Measurements from ENCODE around the gene NUDT4B. TPM values are rescaled to one million over a fixed set of nuclear protein-coding genes. Genes with fewer than 3 reads are reported as not detected.
"Not testable (repeated sequence)": the region's sequence is repeated elsewhere in the genome, so short reads cannot be mapped to it uniquely, and the experiment has no call there.

Gene NUDT4B
- 0.78 and 1.7 TPM in 2 replicates for total RNA-seq (2022)
- Bru-seq, nascent RNA, result not detected
- BruChase-seq, experiment 1, labeled RNA remaining after a 6-hour chase, result not detected
- not detected for BruChase-seq, experiment 2, labeled RNA remaining after a 2-hour chase
- long read RNA-seq, partial matches to known transcripts, result 0 of 3 reads
- long read RNA-seq, other reads (novel, unspliced or antisense), result 0 of 3 reads

GRCh38 chr1:148748563-148749334, at the start of gene NUDT4B:
NUDT4B (plus strand) TSS chr1:148748774; CDS start chr1:148748953, 179 bp downstream.
- H3K36me3 Mint-ChIP-seq (ENCODE audit: insufficient read depth, unreplicated experiment); BruUV-seq (replicated peaks); DNase-seq; H3K4me3 Mint-ChIP-seq (ENCODE audit: low read depth, unreplicated experiment); H3K27me3 Mint-ChIP-seq (ENCODE audit: unreplicated experiment); CTCF ChIA-PET; H3K4me1 Mint-ChIP-seq (ENCODE audit: low read depth, unreplicated experiment); intact Hi-C loops (cut with micrococcal nuclease; ENCODE audit: unreplicated experiment); H3K27ac Mint-ChIP-seq (ENCODE audit: unreplicated experiment); H3K9me3 Mint-ChIP-seq (ENCODE audit: low read depth, unreplicated experiment): not testable (repeated sequence)

- H3K4me1 Mint-ChIP-seq (ENCODE audit: low read depth, unreplicated experiment); H3K27me3 Mint-ChIP-seq (ENCODE audit: unreplicated experiment); DNase-seq; H3K36me3 Mint-ChIP-seq (ENCODE audit: insufficient read depth, unreplicated experiment); H3K4me3 Mint-ChIP-seq (ENCODE audit: low read depth, unreplicated experiment); intact Hi-C loops (cut with micrococcal nuclease; ENCODE audit: unreplicated experiment); BruUV-seq (replicated peaks); CTCF ChIA-PET; H3K27ac Mint-ChIP-seq (ENCODE audit: unreplicated experiment); H3K9me3 Mint-ChIP-seq (ENCODE audit: low read depth, unreplicated experiment): not testable (repeated sequence)
Observed at GRCh38 chr1:148699357-148699756, 49.2 kb upstream of the NUDT4B start.

- intact Hi-C loops (cut with micrococcal nuclease; ENCODE audit: unreplicated experiment); H3K4me3 Mint-ChIP-seq (ENCODE audit: low read depth, unreplicated experiment); H3K4me1 Mint-ChIP-seq (ENCODE audit: low read depth, unreplicated experiment); H3K9me3 Mint-ChIP-seq (ENCODE audit: low read depth, unreplicated experiment); H3K27me3 Mint-ChIP-seq (ENCODE audit: unreplicated experiment); DNase-seq; H3K27ac Mint-ChIP-seq (ENCODE audit: unreplicated experiment); H3K36me3 Mint-ChIP-seq (ENCODE audit: insufficient read depth, unreplicated experiment); CTCF ChIA-PET; BruUV-seq (replicated peaks): not testable (repeated sequence)
Observed at GRCh38 chr1:148702242-148702641, 46.3 kb upstream of the NUDT4B start.

- BruUV-seq (replicated peaks); H3K27ac Mint-ChIP-seq (ENCODE audit: unreplicated experiment); H3K36me3 Mint-ChIP-seq (ENCODE audit: insufficient read depth, unreplicated experiment); H3K4me1 Mint-ChIP-seq (ENCODE audit: low read depth, unreplicated experiment); DNase-seq; H3K27me3 Mint-ChIP-seq (ENCODE audit: unreplicated experiment); H3K9me3 Mint-ChIP-seq (ENCODE audit: low read depth, unreplicated experiment); CTCF ChIA-PET; H3K4me3 Mint-ChIP-seq (ENCODE audit: low read depth, unreplicated experiment); intact Hi-C loops (cut with micrococcal nuclease; ENCODE audit: unreplicated experiment): not testable (repeated sequence)
Observed at GRCh38 chr1:148703973-148704591, 44.5 kb upstream of the NUDT4B start.

- H3K9me3 Mint-ChIP-seq (ENCODE audit: low read depth, unreplicated experiment); BruUV-seq (replicated peaks); intact Hi-C loops (cut with micrococcal nuclease; ENCODE audit: unreplicated experiment); H3K4me3 Mint-ChIP-seq (ENCODE audit: low read depth, unreplicated experiment); H3K27me3 Mint-ChIP-seq (ENCODE audit: unreplicated experiment); H3K36me3 Mint-ChIP-seq (ENCODE audit: insufficient read depth, unreplicated experiment); CTCF ChIA-PET; H3K4me1 Mint-ChIP-seq (ENCODE audit: low read depth, unreplicated experiment); DNase-seq; H3K27ac Mint-ChIP-seq (ENCODE audit: unreplicated experiment): not testable (repeated sequence)
Observed at GRCh38 chr1:148705316-148705948, 43.1 kb upstream of the NUDT4B start.

- BruUV-seq (replicated peaks); H3K27ac Mint-ChIP-seq (ENCODE audit: unreplicated experiment); H3K4me3 Mint-ChIP-seq (ENCODE audit: low read depth, unreplicated experiment); DNase-seq; CTCF ChIA-PET; H3K27me3 Mint-ChIP-seq (ENCODE audit: unreplicated experiment); H3K9me3 Mint-ChIP-seq (ENCODE audit: low read depth, unreplicated experiment); H3K4me1 Mint-ChIP-seq (ENCODE audit: low read depth, unreplicated experiment); H3K36me3 Mint-ChIP-seq (ENCODE audit: insufficient read depth, unreplicated experiment); intact Hi-C loops (cut with micrococcal nuclease; ENCODE audit: unreplicated experiment): not testable (repeated sequence)
Observed at GRCh38 chr1:148708779-148709333, 39.7 kb upstream of the NUDT4B start.

GRCh38 chr1:148710772-148711523, 37.6 kb upstream of the NUDT4B start:
- H3K27ac Mint-ChIP-seq (ENCODE audit: unreplicated experiment); H3K9me3 Mint-ChIP-seq (ENCODE audit: low read depth, unreplicated experiment); H3K27me3 Mint-ChIP-seq (ENCODE audit: unreplicated experiment); DNase-seq; H3K4me3 Mint-ChIP-seq (ENCODE audit: low read depth, unreplicated experiment); CTCF ChIA-PET; intact Hi-C loops (cut with micrococcal nuclease; ENCODE audit: unreplicated experiment); H3K4me1 Mint-ChIP-seq (ENCODE audit: low read depth, unreplicated experiment); H3K36me3 Mint-ChIP-seq (ENCODE audit: insufficient read depth, unreplicated experiment); BruUV-seq (replicated peaks): not testable (repeated sequence)

GRCh38 chr1:148712353-148712752, 36.2 kb upstream of the NUDT4B start:
- H3K4me1 Mint-ChIP-seq (ENCODE audit: low read depth, unreplicated experiment); H3K4me3 Mint-ChIP-seq (ENCODE audit: low read depth, unreplicated experiment); BruUV-seq (replicated peaks); CTCF ChIA-PET; H3K36me3 Mint-ChIP-seq (ENCODE audit: insufficient read depth, unreplicated experiment); intact Hi-C loops (cut with micrococcal nuclease; ENCODE audit: unreplicated experiment); DNase-seq; H3K27me3 Mint-ChIP-seq (ENCODE audit: unreplicated experiment); H3K9me3 Mint-ChIP-seq (ENCODE audit: low read depth, unreplicated experiment); H3K27ac Mint-ChIP-seq (ENCODE audit: unreplicated experiment): not testable (repeated sequence)

- H3K9me3 Mint-ChIP-seq (ENCODE audit: low read depth, unreplicated experiment); intact Hi-C loops (cut with micrococcal nuclease; ENCODE audit: unreplicated experiment); DNase-seq; H3K4me1 Mint-ChIP-seq (ENCODE audit: low read depth, unreplicated experiment); BruUV-seq (replicated peaks); H3K4me3 Mint-ChIP-seq (ENCODE audit: low read depth, unreplicated experiment); H3K27me3 Mint-ChIP-seq (ENCODE audit: unreplicated experiment); CTCF ChIA-PET; H3K27ac Mint-ChIP-seq (ENCODE audit: unreplicated experiment); H3K36me3 Mint-ChIP-seq (ENCODE audit: insufficient read depth, unreplicated experiment): not testable (repeated sequence)
Observed at GRCh38 chr1:148715518-148715917, 33.1 kb upstream of the NUDT4B start.

Data from Calu3 (cell line).